HG03571 (cell line): Measurements from ENCODE around the gene POLR1B.
"Not testable (repeated sequence)": the region's sequence is repeated elsewhere in the genome, so short reads cannot be mapped to it uniquely, and the experiment has no call there.

Experiments used
- ATAC-seq: cut with Tn5 transposase; IDR thresholded peaks from one replicate; pipeline ENCODE4 v1.9.1; 2021; ENCODE audit not compliant: unreplicated experiment

The POLR1B gene

DNA sequence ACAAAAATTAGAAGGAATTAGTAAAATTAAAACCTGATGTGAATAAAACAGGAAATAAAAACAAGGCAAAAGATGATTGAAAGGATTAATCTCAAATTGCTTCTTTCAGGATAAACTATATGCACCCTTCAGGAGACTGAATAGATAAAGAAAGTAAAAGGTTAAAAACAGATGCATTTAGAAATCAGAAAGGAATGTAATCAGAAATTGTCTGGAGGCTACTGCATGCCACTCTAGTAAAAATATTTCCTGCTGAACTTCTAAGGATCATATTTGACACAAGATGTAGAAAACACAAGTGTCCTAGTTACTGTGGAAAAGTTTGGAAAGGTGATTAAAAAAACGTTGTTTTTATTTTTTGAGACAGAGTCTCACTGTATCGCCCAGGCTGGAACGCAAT, 58.4 kb downstream of the POLR1B start:
- no peak for ATAC-seq

DNA sequence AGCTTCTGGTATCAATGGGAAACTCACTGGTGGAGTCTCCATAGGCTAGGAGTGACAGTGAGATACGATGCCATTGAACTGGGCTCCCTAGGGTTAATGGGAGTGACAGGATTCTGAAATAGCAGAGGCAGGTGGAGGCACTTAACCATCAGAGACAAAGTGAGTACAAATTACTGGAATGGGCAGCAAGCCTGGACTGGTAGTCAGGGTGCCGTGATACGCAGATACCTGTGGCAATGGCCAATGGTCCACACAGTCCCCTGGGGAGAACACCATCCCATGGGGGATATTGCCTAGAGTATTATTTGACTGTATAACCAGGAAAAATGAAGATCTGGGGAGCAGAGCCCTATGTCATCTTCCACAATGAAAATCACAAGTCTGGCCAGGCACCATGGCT, 59.5 kb downstream of the POLR1B start:
- ATAC-seq = no peak

DNA sequence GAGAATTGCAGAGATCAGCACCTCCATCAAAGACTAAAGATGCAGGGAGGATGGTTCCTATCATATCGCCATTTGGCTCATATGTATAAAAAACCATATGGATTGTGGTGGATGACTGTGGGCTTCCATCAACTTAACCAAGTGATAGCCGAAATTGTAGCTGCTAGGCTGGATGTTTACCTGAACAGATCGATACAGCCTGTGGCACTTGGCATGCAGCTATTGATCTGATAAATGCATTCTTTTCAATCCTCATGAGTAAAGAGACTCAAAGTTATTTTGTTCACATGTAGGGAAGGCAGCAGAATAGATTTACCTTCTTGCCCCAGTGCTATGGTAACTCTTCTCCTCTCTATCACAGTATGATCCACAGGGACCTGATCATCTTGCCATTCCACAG, 60.7 kb downstream of the POLR1B start:
- no peak for ATAC-seq

DNA sequence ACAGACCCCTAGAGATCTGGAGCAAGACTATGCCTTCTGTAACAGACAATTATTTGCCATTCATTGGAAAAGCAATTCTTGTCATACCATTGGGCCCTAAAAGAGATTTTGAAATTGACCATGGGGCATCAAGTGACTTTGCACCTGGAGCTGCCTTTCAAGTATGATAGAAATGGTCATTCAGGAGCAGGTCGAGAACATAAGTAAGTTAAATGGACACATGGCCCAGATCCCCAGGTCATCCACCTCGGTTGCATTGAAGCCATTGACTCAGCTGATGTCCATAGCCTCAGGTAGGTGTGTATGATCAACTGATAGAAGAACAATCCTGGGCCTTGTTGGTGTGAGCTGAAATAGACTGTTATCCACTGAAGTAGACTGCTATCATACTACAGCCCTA, 61.5 kb downstream of the POLR1B start:
- no peak for ATAC-seq

DNA sequence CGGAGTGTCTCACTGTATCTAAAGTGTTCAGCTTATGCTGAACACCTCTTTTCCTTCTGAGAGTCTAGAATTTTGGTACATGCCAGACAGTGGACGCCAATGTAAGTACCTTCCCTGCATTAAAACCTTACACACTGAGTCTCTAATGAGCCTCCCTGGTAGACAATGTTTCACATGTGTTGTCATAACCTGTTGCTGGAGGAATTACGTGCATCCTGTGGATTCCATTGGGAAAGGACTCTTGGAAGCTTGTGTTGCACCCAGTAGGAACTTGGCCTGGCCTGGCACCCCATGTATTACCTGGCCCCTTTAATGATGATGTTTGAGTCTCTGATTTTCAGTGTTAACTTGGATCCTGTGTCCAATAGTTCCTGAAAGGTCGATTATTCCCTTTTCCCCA, 62.7 kb downstream of the POLR1B start:
- ATAC-seq = no peak

DNA sequence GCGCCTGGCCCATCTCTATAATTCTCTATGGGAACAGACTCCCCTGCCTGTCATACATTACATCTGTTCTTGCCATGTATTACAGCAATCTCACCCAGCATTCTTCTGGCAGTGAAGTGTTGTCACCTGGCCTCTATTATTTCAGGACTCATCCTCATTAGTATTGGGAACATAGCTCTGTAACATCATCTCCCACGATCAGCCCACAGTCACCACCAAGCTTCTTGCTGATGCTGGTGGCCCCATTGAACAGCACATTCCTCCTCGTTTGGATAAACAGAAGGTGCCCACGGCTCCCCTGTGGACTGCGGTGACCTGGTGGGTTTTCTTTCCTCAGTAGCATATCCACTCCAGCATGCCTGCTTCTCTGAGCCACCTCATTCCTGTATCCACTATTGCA, 63.7 kb downstream of the POLR1B start:
- ATAC-seq = no peak

DNA sequence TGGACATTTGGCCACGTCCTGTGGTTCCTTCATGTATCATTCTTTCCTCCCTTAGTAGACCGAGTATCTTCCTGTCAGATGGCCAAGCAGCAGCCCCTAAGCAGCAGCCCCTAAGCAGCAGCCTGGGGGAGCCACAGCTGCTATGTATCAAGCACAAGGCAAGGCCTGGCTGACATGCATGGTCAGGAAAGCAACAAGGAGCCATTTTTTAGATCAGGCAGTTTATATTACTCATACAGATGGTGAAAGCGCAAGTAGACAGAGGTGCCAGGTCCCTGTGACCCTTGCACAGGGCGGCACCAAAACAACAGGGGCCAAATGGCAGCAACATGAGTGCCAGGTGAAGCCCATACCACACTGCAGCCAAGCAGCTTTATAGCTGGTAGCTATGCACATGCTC, 64.3 kb downstream of the POLR1B start:
- ATAC-seq = no peak

DNA sequence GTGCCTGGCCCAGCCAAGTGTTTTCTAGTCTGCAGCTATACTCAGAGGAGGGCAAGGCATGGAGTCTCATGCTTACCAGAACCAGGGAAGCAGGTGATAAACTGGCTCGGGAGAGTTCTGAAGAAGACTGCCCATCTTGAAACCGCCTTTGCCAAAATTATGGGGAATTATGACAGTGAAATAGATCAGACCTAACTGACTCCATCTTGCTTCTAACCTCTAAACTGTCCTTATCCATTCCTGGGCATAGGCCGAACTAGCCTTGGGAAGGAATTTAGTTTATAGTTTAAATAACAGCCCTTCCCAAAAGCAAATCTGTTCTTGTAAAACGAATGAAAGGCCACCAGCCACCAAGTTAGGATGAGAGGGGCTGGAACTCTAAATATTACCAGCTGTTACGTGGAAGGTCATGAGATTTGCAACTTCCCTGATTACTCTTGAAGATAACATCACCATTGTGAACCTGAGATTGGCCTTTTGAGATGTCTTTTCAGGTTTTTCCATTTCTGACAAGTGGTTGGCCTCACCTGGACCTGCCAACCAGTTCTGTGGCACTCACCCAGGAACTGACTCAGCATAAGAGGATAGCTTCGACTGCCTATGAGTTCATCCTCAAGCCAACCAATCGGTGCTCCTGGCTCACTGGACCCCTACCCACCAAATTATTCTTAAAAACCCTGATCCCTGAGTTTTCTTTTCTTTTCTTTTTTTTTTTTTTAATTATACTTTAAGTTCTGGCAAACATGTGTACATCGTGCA, 65.6 kb downstream of the POLR1B start:
- ATAC-seq = no peak

DNA sequence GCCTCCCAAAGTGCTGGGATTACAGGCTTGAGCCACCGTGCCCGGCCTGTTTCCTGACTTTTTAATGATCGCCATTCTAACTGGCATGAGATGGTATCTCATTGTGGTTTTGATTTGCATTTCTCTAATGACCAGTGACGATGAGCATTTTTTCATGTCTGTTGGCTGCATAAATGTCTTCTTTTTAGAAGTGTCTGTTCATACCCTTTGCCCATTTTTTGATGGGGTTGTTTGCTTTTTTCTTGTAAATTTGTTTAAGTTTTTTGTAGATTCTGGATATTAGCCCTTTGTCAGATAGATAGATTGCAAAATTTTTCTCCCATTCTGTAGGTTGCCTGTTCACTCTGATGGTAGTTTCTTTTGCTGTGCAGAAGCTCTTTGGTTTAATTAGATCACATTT, 67.1 kb downstream of the POLR1B start:
- ATAC-seq = not testable (repeated sequence)

DNA sequence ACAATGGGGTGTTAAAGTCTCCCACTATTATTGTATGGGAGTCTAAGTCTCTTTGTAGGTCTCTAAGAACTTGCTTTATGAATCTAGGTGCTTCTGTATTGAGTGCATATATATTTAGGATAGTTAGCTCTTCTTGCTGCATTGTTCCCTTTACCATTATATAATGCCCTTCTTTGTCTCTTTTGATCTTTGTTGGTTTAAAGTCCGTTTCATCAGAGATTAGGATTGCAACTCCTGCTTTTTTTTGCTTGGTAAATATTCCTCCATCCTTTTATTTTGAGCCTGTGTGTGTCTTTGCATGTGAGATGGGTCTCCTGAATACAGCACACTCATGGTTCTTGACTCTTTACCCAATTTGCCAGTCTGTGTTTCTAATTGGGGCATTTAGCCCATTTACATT, 70.0 kb downstream of the POLR1B start:
- ATAC-seq = not testable (repeated sequence)

DNA sequence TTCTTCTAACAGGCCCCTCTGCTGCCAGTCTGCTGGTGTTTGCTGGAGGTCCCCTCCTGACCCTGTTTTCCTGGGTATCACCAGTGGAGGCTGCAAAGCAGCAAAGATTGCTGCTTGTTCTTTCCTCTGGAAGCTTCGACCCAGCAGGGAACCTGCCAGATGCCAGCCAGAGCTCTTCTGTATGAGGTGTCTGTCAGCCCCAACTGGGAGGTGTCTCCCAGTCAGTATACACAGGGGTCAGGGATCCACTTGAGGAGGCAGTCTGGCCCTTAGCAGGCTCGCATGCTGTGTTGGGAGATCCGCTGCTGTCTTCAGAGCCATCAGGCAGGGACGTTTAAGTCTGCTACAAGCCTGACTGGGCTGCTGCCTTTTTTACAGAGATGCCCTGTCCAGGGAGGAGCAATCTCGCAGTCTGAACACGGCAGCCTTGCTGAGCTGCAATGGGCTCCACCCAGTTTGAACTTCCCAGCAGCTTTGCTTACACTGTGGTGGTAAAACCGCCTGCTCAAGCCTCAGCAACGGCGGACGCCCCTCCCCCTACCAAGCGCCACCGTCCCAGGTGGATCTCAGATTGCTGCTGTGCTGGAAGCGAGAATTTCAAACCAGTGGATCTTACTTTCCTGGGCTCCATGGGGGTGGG, 72.1 kb downstream of the POLR1B start:
- ATAC-seq = no peak

DNA sequence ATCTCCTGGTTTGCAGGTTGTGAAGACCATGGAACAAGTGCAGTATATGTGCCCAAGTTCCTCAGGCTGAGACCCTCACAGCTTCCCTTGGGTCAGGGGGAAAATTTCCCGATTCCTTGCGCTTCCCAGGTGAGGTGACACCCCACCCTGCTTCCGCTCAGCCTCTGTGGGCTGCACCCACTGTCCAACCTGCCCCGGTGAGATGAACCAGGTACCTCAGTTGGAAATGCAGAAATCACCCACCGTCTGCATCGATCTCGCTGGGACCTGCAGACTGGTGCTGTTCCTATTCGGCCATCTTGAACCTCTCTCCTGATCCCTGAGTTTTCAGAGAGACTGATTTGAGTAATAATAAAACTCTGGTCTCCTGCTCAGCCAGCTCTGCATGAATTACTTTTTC, 72.8 kb downstream of the POLR1B start:
- ATAC-seq = no peak

DNA sequence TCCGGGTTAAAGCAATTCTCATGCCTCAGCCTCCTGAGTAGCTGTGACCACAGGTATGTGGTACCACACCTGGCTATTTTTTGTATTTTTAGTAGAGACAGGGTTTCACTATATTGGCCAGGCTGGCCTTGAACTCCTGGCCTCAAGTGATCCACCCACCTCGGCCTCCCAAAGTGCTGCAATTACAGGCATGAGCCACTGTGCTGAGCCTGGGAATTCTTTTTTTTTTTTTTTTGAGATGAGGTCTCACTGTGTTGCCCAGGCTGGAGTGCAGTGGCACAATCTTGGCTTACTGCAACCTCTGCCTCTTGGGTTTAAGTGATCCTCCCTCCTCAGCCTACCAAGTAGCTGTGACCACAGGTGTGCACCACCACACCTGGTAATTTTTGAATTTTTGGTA, 73.5 kb downstream of the POLR1B start:
- not testable (repeated sequence) for ATAC-seq

DNA sequence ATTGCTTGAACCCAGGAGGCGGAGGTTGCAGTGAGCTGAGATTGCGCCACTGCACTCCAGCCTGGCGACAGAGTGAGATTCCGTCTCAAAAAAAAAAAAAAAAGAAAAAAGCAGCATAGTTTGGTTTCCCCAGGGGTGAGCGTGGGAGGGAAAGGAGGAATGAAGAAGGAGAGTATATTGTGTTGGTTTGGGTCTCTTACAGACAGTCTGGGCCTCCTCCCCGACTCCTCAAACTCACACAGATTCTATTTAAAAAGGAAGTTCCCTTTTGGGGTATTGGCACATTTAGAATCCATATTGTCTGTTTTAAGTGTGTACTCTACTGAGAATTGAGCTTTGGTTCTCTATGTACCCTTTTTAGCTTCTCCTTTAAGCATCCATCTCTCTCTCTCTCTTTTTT, 76.1 kb downstream of the POLR1B start:
- no peak for ATAC-seq

DNA sequence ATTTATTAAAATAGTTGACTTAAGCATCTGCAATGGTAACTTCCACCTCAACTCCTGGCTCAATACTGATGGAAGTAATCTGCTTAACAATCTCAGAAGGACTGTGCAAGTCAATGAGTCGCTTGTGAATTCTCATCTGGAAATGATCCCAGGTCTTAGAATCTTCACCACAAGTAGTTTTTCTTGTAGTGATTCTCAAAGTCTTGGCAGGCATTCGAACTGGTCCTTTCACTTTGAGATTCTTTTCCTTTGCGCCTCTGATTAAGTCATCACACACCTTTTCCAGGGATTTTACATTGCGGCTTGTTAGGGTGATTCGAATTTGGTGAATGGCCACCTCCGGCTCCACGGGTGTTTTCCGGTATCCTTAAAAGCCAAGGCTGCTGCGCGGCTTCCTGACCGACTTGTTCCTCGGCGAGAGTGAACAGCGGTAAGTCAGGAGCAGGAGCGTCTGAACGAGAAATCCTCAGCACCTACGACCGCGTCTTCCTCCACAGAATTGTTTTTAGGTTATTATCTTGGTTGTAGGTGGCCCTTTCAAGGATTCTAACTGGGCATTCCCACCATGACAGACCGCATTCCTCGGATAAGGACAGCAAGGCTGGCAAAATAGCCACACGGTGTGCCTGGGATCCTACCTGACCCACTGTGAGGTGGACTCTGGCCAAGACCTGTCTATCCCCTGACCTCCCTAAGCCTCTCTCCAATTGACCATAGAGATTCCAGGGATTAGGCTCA, 79.7 kb downstream of the POLR1B start:
- ATAC-seq = no peak

DNA sequence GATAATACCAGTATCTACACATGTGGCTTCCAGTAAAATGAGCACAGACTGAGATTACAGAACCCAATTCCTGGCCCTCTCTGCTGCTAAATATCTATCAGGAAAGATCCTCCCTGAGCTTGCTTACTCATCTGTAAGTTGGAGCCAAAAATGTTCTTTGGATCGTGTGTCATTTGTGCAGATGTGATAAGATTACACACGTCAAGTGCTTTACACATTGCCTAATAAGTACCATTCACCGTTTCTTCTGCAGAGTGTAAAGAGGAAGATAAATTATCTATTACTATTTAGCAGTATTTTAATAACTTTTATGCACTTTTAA, 80.2 kb downstream of the POLR1B start:
- no peak for ATAC-seq

DNA sequence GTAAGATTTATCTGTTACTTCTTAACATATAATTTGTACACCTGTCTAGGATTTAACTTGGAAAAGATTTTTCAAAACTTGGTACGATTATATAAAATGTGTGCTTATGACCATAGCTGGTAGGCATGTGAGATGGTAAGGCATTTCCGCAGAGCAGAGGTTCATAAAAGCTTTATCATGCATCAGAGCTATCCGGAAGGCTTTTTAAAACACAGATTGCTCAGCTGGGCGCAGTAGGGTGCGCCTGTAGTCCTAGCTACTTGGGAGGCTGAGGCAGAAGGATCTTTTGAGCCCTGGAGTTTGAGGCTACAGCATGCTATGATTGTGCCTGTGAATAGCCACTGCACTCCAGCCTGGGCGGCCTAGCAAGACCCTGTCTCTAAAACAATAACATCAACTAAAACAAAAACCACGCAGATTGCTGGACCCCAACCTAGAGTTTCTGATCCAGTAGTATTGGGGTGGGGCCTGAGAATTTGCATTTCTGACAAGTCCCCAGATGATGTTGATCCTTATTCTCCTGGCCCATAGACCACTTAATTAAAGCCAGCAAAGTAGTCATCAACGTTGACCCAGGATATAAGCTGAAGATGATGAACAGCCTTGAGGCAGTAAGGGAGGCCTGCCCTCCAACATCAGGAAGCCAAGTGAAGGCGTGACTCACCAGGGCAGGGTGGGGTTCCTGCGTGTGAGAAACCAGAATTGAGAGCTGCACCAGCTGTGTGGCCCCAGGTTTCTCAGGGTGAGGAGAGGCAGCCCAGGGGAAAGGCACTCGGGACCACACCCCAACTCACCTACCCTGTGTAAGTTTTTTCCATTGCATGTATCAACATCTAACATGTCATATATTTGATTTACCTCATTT, 81.9 kb downstream of the POLR1B start:
- ATAC-seq = no peak

DNA sequence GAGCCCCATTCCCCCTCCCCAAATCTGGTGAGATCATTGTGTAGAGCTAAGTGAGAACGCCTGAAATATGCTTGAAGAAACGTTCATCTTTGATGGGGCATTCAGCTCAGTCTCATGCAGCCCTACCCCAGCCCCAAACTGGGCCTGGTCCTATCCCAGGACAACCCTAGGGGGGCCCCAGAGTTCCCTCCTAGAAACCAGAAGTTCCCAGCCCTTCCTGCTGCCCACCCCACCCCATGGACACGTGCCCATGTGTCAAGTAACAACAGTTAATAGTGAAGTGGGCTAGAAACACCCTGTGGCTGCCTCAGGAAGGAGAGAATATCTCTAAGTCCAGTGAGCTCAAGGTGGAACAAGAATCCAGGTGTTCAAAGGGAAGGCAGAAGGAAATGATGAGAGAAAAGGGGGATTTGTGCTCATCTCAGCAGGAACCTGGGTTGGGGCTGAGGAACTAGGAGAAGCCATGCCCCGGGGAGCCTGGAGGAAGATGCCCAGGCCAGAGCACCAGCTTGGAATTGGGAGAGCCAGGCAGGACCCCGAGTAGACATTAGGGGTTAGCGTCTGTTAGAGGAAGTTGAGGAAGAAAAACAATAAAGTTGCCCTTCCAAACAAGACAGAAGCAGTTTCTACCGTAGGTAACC, 83.3 kb downstream of the POLR1B start:
- no peak for ATAC-seq

DNA sequence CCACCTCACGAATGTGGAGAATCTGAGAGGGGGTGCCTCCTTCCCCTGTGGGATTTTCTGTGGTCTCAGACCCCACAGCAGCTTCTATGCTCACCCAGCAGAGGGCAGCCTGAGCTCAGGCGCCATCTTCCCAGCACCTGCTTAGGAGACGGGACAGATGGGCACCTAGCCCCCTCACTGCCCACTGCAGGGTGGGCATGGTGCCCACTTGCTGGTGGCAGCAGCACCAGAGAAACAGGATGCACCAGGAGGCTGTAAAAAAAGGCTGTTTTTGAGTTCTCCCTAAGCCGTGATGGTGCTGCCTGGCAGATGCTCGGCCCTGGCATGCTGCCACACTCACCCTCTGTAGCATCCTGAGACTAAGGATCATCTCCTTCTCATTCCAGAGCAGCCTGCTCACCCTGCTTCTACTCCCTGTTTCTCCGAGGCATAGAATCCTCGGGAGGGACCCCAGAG, 84.4 kb downstream of the POLR1B start:
- no peak for ATAC-seq
